Common myeloid progenitor, CD34-positive (primary cell): ENCODE measurements around the gene FAM222A.

Experiments
- CTCF ChIA-PET: fragments of 350-600 bp; sonication (Branson Sonifier 250); formaldehyde crosslinking; loops from one replicate; lab custom pipeline; 2021; ENCODE audit warnings: antibody characterized with exemption; lab: Charles Lee
- POLR2A ChIA-PET: fragments of 350-600 bp; sonication (Branson Sonifier 250); formaldehyde crosslinking; loops from one replicate; lab custom pipeline; 2021; ENCODE audit warnings: antibody characterized with exemption; lab: Charles Lee
- DNase-seq, 3 donors: peaks; one replicate each; pipeline versions ENCODE4 v3.0.0 to v3.0.0-alpha.2; 2013
- H3K27ac ChIP-seq, 2 experiments: 1 replicate in 1 of 2; 2 replicates in 1 of 2; pipeline ENCODE4 v1.7.0; 2013; ENCODE audit warnings: inconsistent platforms in 2 of 2, low read length in 2 of 2, mild to moderate bottlenecking in 2 of 2, low read depth in 1 of 2, moderate library complexity in 1 of 2; ENCODE audit not compliant: severe bottlenecking in 2 of 2, insufficient read depth in 1 of 2, poor library complexity in 1 of 2
- H3K27me3 ChIP-seq, 5 experiments: replicated peaks in 2 of 5; 1 replicate in 3 of 5; 2 replicates in 2 of 5; pipeline versions ENCODE4 v1.6.1 to v1.7.0; 2013; ENCODE audit warnings: low read length in 4 of 5, mild to moderate bottlenecking in 2 of 5, moderate library complexity in 2 of 5, inconsistent platforms in 1 of 5; ENCODE audit not compliant: insufficient read depth in 5 of 5, control insufficient read depth in 4 of 5
- H3K36me3 ChIP-seq, 4 experiments: 1 replicate in 2 of 4; 2 replicates in 2 of 4; pipeline versions ENCODE4 v1.6.1 to v1.7.0; 2013; ENCODE audit warnings: low read length in 3 of 4, control low read depth in 1 of 4, mild to moderate bottlenecking in 1 of 4; ENCODE audit not compliant: control insufficient read depth in 4 of 4, insufficient read depth in 4 of 4
- H3K4me1 ChIP-seq, 4 experiments: 1 replicate in 3 of 4; 2 replicates in 1 of 4; pipeline versions ENCODE4 v1.6.1 to v1.7.1; 2013; ENCODE audit warnings: low read length in 3 of 4, mild to moderate bottlenecking in 3 of 4, control low read depth in 1 of 4, inconsistent platforms in 1 of 4, moderate library complexity in 1 of 4; ENCODE audit not compliant: control insufficient read depth in 4 of 4, insufficient read depth in 4 of 4; ENCODE audit errors: control extremely low read depth in 1 of 4
- H3K4me3 ChIP-seq, 7 experiments: 1 replicate in 4 of 7; 2 replicates in 3 of 7; pipeline versions ENCODE4 v1.5.1 to v1.7.0; 2013; ENCODE audit warnings: mild to moderate bottlenecking in 7 of 7, low read length in 6 of 7, moderate library complexity in 6 of 7, inconsistent platforms in 2 of 7, low read depth in 2 of 7, control low read depth in 1 of 7; ENCODE audit not compliant: insufficient read depth in 4 of 7, control insufficient read depth in 1 of 7; ENCODE audit errors: extremely low read depth in 1 of 7
- H3K9me3 ChIP-seq, 5 experiments: 1 replicate in 4 of 5; 2 replicates in 1 of 5; pipeline versions ENCODE4 v1.6.1 to v1.7.1; 2013; ENCODE audit warnings: low read length in 4 of 5, mild to moderate bottlenecking in 2 of 5, inconsistent platforms in 1 of 5, low read depth in 1 of 5, moderate library complexity in 1 of 5; ENCODE audit not compliant: control insufficient read depth in 4 of 5, insufficient read depth in 2 of 5; ENCODE audit errors: control extremely low read depth in 1 of 5
- WGBS: methylation state at CpG from one replicate; pipeline ENCODE4 v1.1.5; 2013; ENCODE audit not compliant: insufficient coverage; 5-methylcytosine and 5-hydroxymethylcytosine counted together

FAM222A gene

GRCh38 chr12:109706398-109706746 lies 7.3 kb upstream of the FAM222A start:
- no peaks in the 10 kb centered on the region for H3K4me1 ChIP-seq
- WGBS = 75% methylated on average over 1 of the region's 2 CpGs
- H3K36me3 ChIP-seq = no peaks in the 10 kb centered on the region
- ChIA-PET POLR2A (no interaction called here), CTCF (no interaction called here)
- no peak overlapping the region for H3K4me3 ChIP-seq
- no peaks in the 10 kb centered on the region for H3K9me3 ChIP-seq
- no peak overlapping the region for H3K27ac ChIP-seq
- peaks cover 2 to 11% (median 7%) of the 10 kb centered on the region in 5 experiments for H3K27me3 ChIP-seq
- no peak for DNase-seq

GRCh38 chr12:109706747-109707469 lies 6.7 kb upstream of the FAM222A start:
- no peak for DNase-seq
- no peaks in the 10 kb centered on the region for H3K9me3 ChIP-seq
- POLR2A ChIA-PET = no interaction called here
- H3K4me3 ChIP-seq = no peak overlapping the region
- 89% methylated on average over 8 of the region's 10 CpGs for WGBS
- H3K4me1 ChIP-seq = no peaks in the 10 kb centered on the region
- CTCF ChIA-PET = no interaction called here
- no peaks in the 10 kb centered on the region for H3K36me3 ChIP-seq
- H3K27me3 ChIP-seq = peaks cover 2 to 16% (median 10%) of the 10 kb centered on the region in 5 experiments
- H3K27ac ChIP-seq = no peak overlapping the region

GRCh38 chr12:109707470-109707821 lies 6.2 kb upstream of the FAM222A start:
- no peak overlapping the region for H3K27ac ChIP-seq
- DNase-seq = no peak
- no peaks in the 10 kb centered on the region for H3K4me1 ChIP-seq
- CTCF ChIA-PET = no interaction called here
- WGBS = 83% methylated on average over 3 of the region's 4 CpGs
- H3K4me3 ChIP-seq = no peak overlapping the region
- H3K9me3 ChIP-seq = no peaks in the 10 kb centered on the region
- H3K27me3 ChIP-seq = peaks cover 2 to 21% (median 15%) of the 10 kb centered on the region in 5 experiments
- POLR2A ChIA-PET = no interaction called here
- H3K36me3 ChIP-seq = no peaks in the 10 kb centered on the region

- no peak overlapping the region for H3K27ac ChIP-seq
- H3K4me1 ChIP-seq = no peaks in the 10 kb centered on the region
- POLR2A ChIA-PET = no interaction called here
- no peaks in the 10 kb centered on the region for H3K36me3 ChIP-seq
- no peak for DNase-seq
- no peaks in the 10 kb centered on the region for H3K9me3 ChIP-seq
- WGBS = 83% methylated on average over 4 of the region's 5 CpGs
- H3K27me3 ChIP-seq = peaks cover 2 to 27% (median 17%) of the 10 kb centered on the region in 5 experiments
- no peak overlapping the region for H3K4me3 ChIP-seq
- CTCF ChIA-PET = interaction anchor here (0.9 kb wide), 2 partner anchors 10 to 31 kb away, joined by 3 read pairs; no protein-coding TSS in a partner anchor
Observed at GRCh38 chr12:109708939-109709338, 4.7 kb upstream of the FAM222A start.

GRCh38 chr12:109709401-109709991 lies 4.1 kb upstream of the FAM222A start:
- no peak overlapping the region for H3K4me3 ChIP-seq
- H3K27me3 ChIP-seq = peaks cover 2 to 27% (median 17%) of the 10 kb centered on the region in 5 experiments
- DNase-seq = no peak
- H3K4me1 ChIP-seq = peaks cover 0 to 1% (median under 1%) of the 10 kb centered on the region in 4 experiments
- CTCF ChIA-PET = interaction anchor here (0.9 kb wide), 2 partner anchors 11 to 30 kb away, joined by 3 read pairs; no protein-coding TSS in a partner anchor
- WGBS = 90% methylated on average over 10 of the region's 11 CpGs
- no peaks in the 10 kb centered on the region for H3K9me3 ChIP-seq
- no peaks in the 10 kb centered on the region for H3K36me3 ChIP-seq
- POLR2A ChIA-PET = no interaction called here
- H3K27ac ChIP-seq = no peak overlapping the region

GRCh38 chr12:109710205-109710746 lies 3.3 kb upstream of the FAM222A start:
- Histone ChIP-seq H3K4me1 (peaks cover 0 to 8% (median 6%) of the 10 kb centered on the region in 4 experiments), H3K27ac (no peak overlapping the region), H3K27me3 (peaks cover 0 to 35% (median 15%) of the 10 kb centered on the region in 5 experiments), H3K9me3 (no peaks in the 10 kb centered on the region), H3K36me3 (no peaks in the 10 kb centered on the region), H3K4me3 (no peak overlapping the region)
- DNase-seq = no peak
- POLR2A ChIA-PET = no interaction called here
- 97% methylated on average over 4 of the region's 5 CpGs for WGBS
- CTCF ChIA-PET = no interaction called here
